DMS79 treated with DMSO at 0.1 percent for 48 hours (cell line): Measurements from ENCODE around the gene SORCS2.
A peak's percentile ranks its signal among the peaks of the same experiment; 100 is the strongest.
"Not testable (repeated sequence)": the region's sequence is repeated elsewhere in the genome, so short reads cannot be mapped to it uniquely, and the experiment has no call there.

Source experiments
- DNase-seq: peaks from one replicate; lab custom pipeline; 2025; lab: John Stamatoyannopoulos, UW

The SORCS2 gene

GRCh38 chr4:7587433-7588405 lies 395.4 kb downstream of the SORCS2 start:
- DNase-seq: peak; percentile 71

DNA sequence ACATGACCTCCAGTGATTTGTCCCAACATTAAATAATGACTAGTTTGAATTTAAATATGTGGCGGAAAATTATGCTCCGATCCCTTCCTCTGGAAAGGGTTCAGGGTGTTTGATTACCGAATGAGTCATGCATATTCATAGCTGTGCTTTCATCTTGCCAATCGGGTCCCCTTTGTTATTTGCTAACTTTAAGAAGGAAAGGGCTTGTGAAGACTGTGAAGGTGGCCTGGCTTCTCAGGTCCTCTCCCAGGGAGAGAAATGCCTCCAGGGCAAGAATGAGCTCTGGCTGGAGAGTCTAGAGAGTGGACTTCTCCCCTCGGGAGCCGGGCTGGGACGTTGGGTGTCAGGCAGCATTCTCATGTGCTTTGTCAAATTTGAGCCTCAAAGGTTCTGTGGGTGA lies 397.9 kb downstream of the SORCS2 start:
- no peak for DNase-seq

GRCh38 chr4:7590899-7591298 lies 398.6 kb downstream of the SORCS2 start:
- no peak for DNase-seq

GRCh38 chr4:7591409-7592053 lies 399.2 kb downstream of the SORCS2 start:
- DNase-seq: no peak

GRCh38 chr4:7593646-7594412 lies 401.5 kb downstream of the SORCS2 start:
- peak; percentile 52 for DNase-seq

DNA sequence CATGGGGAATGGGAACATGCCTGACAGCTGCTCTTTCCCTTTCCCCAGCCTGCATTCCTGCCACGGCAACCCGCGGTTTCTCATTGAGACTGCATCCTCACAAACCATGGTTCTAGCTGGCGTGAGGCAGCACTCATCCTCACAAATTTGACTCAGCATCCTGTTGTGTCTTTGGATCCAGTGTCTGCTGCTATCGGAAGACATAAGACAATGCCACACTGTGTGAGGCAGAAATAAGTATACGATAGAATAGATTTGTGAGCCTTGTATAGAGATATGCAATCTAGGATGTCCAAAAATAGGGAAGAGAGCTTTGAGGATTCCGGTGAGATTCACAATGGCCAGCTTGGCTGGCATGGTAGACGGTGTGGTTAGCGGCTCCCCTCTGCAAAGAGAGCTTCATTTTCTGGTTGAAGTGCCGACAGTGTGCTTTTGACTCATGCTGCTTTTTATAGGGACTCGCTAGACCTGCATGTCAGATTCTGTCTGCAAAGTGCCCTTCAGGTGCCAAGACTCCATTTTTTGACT lies 403.7 kb downstream of the SORCS2 start:
- DNase-seq: peak; percentile 39

GRCh38 chr4:7596918-7597606 lies 404.7 kb downstream of the SORCS2 start:
- peak; percentile 5 for DNase-seq

- peak; percentile 85 for DNase-seq
Measured at GRCh38 chr4:7598939-7599790, 406.8 kb downstream of the SORCS2 start.

DNA sequence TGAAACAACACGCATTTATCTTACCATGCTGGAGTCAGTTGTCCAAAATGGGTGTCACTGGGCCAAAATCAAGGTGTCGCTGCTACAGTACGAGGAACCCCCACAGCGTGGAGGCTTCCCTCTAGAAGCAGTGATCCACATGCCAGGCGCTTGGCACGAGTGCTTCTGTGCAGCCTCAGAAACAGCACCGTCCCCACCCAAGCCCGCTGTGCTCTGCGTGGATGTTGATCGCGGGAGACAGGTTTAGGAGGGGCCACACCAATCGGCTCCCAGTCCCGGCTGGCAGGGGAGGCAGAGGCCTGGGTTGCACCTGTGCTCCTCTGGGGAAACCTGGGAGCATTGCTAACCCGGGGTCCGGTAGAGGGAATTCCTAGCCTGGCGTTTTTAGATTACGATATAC lies 407.9 kb downstream of the SORCS2 start:
- DNase-seq: no peak

GRCh38 chr4:7602166-7602565 lies 409.8 kb downstream of the SORCS2 start:
- DNase-seq: not testable (repeated sequence)

DNA sequence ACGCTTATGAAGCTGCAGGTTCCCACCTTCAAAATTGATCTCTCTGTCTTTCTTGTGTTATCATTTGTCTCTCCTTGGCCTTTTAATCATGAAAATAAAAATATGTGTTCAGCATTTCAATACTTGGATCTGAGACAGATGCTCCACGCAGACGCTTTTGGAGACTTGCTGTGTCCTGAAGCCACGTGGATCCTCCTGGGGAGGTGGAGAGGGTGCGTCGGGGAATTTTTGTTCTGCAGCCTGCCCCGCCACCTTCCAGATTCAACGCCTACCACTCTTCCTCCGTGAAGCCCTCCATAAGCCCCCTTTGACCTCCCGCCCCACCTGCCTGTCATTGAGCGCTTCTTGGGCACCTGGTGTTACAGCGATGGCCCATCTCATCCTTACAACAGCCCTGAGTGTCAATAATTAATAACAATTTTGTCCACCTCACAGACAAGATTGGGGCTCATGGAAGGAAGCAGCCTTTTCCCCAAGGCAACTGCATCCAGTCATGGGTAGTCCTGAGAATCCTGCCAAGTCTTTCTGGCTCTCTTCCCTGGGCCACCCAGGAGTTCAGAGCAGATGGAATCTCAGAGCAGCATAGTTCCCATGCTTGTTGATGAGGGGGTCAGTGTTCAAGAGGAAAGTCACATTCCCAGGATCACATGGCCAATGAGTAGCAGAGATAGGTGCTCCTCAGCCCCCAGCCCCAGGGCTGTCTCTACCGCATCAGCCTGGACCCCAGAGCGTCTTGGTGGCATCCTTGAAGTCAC lies 415.0 kb downstream of the SORCS2 start:
- DNase-seq: no peak

DNA sequence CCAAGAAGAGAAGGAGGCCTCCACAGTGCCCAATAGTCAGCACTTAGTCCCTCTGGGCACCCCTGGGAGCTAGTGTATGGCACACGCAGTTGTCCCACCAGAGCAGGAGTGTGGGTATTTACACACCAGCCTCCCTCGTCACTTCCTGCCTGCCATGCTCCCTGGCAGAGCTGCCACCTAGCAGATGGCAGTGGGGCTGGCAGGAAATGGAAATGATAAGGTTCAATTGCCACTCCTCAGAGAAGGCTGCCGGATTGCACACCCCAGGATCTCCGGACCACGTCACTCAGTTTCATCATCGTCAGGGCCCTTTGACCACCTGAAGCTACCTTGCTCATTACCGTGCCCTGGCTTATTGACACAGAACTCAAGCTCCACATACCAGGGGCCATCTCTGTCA lies 415.7 kb downstream of the SORCS2 start:
- no peak for DNase-seq

GRCh38 chr4:7609316-7609715 lies 417.0 kb downstream of the SORCS2 start:
- no peak for DNase-seq

GRCh38 chr4:7610022-7610670 lies 417.8 kb downstream of the SORCS2 start:
- DNase-seq: no peak

- no peak for DNase-seq
Measured at GRCh38 chr4:7610841-7611240, 418.5 kb downstream of the SORCS2 start.

GRCh38 chr4:7612311-7612897 lies 420.1 kb downstream of the SORCS2 start:
- DNase-seq: no peak

DNA sequence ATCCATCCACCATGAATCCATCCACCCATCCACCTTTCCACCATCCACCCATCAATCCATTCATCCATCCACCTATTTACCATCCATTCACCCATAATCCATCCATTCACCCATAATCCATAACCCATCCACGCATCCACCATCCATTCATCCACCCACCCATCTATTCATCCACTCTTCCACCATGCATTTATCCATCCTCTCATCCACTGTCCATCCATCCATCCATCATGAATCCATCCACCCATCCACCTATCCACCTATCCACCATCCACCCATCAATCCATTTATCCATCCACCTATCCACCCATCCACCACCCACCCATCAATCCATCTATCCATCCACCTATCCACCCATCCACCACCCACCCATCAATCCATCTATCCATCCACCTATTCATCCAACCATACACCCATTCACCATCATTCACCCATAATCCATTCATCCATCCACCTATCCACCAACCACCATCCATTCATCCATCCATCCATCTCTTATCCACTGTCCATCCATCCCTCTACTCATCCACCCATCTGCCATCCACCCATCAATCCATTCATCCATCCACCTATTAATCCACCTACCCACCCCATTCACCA lies 422.1 kb downstream of the SORCS2 start:
- DNase-seq: no peak

DNA sequence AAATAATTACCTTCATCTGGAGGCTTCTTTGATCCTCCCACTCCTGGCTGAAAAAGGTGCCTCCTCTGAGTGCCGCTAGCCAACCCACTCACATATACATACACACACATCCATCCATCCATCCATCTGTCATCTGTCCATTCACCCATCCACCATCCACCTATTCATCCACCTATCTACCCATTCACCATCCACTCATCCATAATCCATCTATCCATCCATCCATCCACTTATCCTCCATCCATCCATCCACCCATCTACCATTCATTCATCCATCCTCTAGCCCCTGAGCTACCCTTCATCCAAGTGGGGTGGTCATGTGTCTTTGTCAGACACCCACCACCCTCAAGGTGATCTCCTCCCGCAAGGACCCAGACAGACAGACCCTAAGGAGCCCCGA lies 423.9 kb downstream of the SORCS2 start:
- no peak for DNase-seq

DNA sequence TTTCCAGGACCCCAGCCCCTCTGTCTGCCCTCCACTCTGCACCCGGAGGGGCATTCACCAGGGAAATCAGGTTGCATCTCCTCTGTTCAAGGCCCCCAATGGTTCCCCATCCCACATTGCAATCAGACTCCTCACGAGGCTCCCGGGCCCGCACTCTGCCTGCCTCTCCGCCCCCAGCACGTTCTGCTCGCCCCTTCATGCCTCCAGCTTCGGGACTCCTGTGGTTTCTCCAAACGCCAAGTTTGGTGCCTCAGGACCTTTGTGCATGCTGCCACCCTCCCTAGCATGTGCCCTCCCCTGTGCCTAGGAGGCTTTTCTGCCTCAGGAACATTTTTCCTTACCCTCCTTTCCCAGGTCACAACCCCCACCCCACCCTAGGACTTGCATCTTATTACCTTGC lies 426.0 kb downstream of the SORCS2 start:
- no peak for DNase-seq
